MM.1S (cell line): Measurements from ENCODE around the gene NBPF26.
"Not testable (repeated sequence)": the region's sequence is repeated elsewhere in the genome, so short reads cannot be mapped to it uniquely, and the experiment has no call there.

Experiments
- DNase-seq: peaks from one replicate; pipeline ENCODE4 v3.0.0-alpha.2; 2015
- H2AFZ ChIP-seq: fragments of 300-600 bp; sonication (generic); 2 replicates; pipeline ENCODE4 v1.6.0; 2016; ENCODE audit warnings: antibody characterized with exemption, low read length
- H3F3A ChIP-seq: fragments of 300-600 bp; sonication (generic); 2 replicates; pipeline ENCODE4 v1.6.1; 2016; ENCODE audit warnings: mild to moderate bottlenecking, antibody characterized with exemption, low read length, moderate library complexity, mixed read lengths; ENCODE audit not compliant: insufficient read depth
- H3K27ac ChIP-seq: fragments of 300-600 bp; sonication (generic); 2 replicates; pipeline ENCODE4 v1.5.1; 2016; ENCODE audit warnings: mild to moderate bottlenecking, low read length
- H3K27me3 ChIP-seq: fragments of 300-600 bp; sonication (generic); replicated peaks from 2 replicates; pipeline ENCODE4 v1.6.0; 2016; ENCODE audit warnings: low read length; ENCODE audit not compliant: insufficient read depth
- H3K36me3 ChIP-seq: fragments of 300-600 bp; sonication (generic); replicated peaks from 2 replicates; pipeline ENCODE4 v1.6.1; 2016; ENCODE audit warnings: mild to moderate bottlenecking, low read length, mixed read lengths; ENCODE audit not compliant: insufficient read depth
- H3K4me1 ChIP-seq: fragments of 300-600 bp; sonication (generic); 2 replicates; pipeline ENCODE4 v1.6.1; 2016; ENCODE audit warnings: low read length, mixed read lengths
- H3K4me2 ChIP-seq: fragments of 300-600 bp; sonication (generic); 2 replicates; pipeline ENCODE4 v1.6.0; 2016; ENCODE audit warnings: low read depth, low read length
- H3K4me3 ChIP-seq: fragments of 300-600 bp; sonication (generic); 2 replicates; pipeline ENCODE4 v1.5.1; 2016; ENCODE audit warnings: low read length, mixed read lengths
- H3K79me2 ChIP-seq: fragments of 300-600 bp; sonication (generic); 2 replicates; pipeline ENCODE4 v1.6.1; 2016; ENCODE audit warnings: mixed run types, low read length, mixed read lengths
- H3K9ac ChIP-seq: fragments of 300-600 bp; sonication (generic); 2 replicates; pipeline ENCODE4 v1.6.1; 2016; ENCODE audit warnings: low read length, mixed read lengths
- H3K9me2 ChIP-seq: fragments of 300-600 bp; sonication (generic); replicated peaks from 2 replicates; pipeline ENCODE4 v1.6.1; 2016; ENCODE audit warnings: mild to moderate bottlenecking, low read length, mixed read lengths; ENCODE audit not compliant: insufficient read depth
- H3K9me3 ChIP-seq: fragments of 300-600 bp; sonication (generic); replicated peaks from 2 replicates; pipeline ENCODE4 v1.6.1; 2016; ENCODE audit warnings: mild to moderate bottlenecking, low read length, mixed read lengths; ENCODE audit not compliant: insufficient read depth
- H4K20me1 ChIP-seq: fragments of 300-600 bp; sonication (generic); 2 replicates; pipeline ENCODE4 v1.6.1; 2016; ENCODE audit warnings: mild to moderate bottlenecking, low read length, moderate library complexity, mixed read lengths; ENCODE audit not compliant: insufficient read depth

Gene NBPF26

DNA sequence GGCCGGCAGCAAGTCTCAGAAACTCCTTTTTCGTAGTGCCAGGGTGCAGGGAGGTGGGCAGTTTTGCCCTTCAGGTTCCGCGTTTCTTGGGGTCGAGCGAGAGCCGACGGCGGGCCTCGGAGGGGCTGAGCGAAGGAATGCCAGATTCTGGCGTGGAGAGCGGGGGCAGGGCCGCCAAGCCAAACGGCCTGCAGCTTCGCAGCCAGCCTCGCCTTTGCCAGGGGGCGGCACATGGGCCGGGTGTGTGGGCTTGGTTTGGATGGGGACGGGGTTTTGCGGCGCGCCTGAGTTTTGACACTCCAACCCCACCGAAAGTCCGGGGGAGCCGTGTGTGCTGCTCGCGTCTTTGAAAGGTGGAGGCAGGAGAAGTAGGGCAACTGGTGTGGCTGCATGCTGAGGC is 762 bp downstream of the NBPF26 start:
- not testable (repeated sequence) for H2AFZ ChIP-seq, H3K4me3 ChIP-seq, H3K79me2 ChIP-seq, H3K4me2 ChIP-seq, DNase-seq, H3K9me2 ChIP-seq, H3F3A ChIP-seq, H4K20me1 ChIP-seq, H3K36me3 ChIP-seq, H3K9ac ChIP-seq, H3K4me1 ChIP-seq, H3K27ac ChIP-seq, H3K27me3 ChIP-seq, H3K9me3 ChIP-seq

DNA sequence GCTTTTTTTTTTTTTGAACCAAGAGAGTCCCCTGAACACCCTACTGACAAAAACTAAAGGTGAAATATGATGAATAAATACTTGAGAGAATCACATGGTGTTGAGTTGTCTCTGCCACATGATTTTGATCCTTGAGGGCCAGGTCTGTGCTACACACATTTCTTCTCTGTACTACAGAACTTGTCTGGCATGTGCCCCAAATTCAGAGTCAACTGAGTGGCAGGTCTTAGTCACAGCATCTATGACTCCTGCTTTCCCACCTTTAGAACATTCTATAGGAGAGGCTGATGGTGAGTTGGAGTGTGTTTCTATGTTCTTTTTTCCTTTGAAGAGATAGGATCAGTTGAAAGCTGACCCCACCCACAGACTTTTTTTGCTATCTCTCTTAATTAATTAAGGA is 5.1 kb downstream of the NBPF26 start:
- not testable (repeated sequence) for DNase-seq, H3K9me3 ChIP-seq, H4K20me1 ChIP-seq, H3K9ac ChIP-seq, H3F3A ChIP-seq, H3K4me1 ChIP-seq, H3K4me3 ChIP-seq, H3K36me3 ChIP-seq, H3K27me3 ChIP-seq, H2AFZ ChIP-seq, H3K27ac ChIP-seq, H3K79me2 ChIP-seq, H3K4me2 ChIP-seq, H3K9me2 ChIP-seq

DNA sequence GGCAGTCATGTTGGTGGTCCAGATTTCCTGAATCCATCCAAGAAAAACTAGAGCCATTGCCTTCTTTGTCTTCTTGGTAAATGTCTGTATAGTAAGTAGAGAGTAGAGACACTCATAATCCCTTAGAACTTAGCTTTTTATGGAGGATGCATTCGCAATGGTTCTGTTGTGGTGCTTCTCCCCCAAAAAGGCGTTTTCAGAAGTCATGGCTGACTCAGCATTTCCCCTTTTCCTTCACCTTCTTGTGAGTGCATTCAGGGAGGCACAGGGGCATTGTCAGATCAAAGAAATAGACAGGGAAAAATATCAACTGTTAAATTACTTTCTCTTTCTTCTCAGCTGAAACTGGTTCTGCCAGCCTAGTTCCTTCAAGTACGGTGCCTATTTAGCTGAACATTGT is 45.3 kb downstream of the NBPF26 start:
- not testable (repeated sequence) for DNase-seq, H3K79me2 ChIP-seq, H3K9me2 ChIP-seq, H4K20me1 ChIP-seq, H3K27ac ChIP-seq, H3K9ac ChIP-seq, H3K9me3 ChIP-seq, H3F3A ChIP-seq, H3K4me2 ChIP-seq, H3K36me3 ChIP-seq, H3K4me1 ChIP-seq, H2AFZ ChIP-seq, H3K4me3 ChIP-seq, H3K27me3 ChIP-seq

DNA sequence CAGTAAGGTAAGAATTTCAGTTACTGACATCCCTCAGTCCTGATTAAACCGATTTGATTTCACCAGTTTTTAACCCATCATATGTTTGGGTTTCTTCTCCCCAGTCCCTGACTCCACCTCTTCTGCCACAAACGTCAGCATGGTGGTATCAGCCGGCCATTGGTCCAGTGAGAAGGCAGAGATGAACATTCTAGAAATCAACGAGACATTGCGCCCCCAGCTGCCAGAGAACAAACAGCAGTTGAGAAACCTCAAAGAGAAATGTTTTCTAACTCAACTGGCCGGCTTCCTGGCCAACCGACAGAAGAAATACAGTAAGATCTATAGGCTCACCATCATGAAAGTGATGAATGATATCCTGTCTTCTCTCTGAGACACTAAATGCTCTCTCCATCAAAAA is 81.7 kb downstream of the NBPF26 start:
- H3K9me3 ChIP-seq, H3K9me2 ChIP-seq, H3F3A ChIP-seq, H3K27ac ChIP-seq, DNase-seq, H3K36me3 ChIP-seq, H4K20me1 ChIP-seq, H2AFZ ChIP-seq, H3K4me1 ChIP-seq, H3K4me3 ChIP-seq, H3K27me3 ChIP-seq, H3K4me2 ChIP-seq, H3K79me2 ChIP-seq, H3K9ac ChIP-seq: not testable (repeated sequence)

DNA sequence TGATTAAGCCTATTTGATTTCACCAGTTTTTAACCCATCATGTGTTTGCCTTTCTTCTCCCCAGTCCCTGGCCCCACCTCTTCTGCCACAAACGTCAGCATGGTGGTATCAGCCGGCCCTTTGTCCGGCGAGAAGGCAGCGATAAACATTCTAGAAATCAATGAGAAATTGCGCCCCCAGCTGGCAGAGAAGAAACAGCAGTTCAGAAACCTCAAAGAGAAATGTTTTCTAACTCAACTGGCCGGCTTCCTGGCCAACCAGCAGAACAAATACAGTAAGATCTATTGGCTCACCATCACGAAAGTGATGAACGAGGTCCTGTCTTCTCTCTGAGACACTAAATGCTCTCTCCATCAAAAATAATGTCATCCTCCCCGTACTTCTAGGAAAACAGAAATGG is 88.1 kb downstream of the NBPF26 start:
- H3K27me3 ChIP-seq, H2AFZ ChIP-seq, H3K9me3 ChIP-seq, H3K79me2 ChIP-seq, H3K9ac ChIP-seq, H3K4me3 ChIP-seq, H3F3A ChIP-seq, DNase-seq, H3K4me1 ChIP-seq, H4K20me1 ChIP-seq, H3K4me2 ChIP-seq, H3K36me3 ChIP-seq, H3K9me2 ChIP-seq, H3K27ac ChIP-seq: not testable (repeated sequence)

DNA sequence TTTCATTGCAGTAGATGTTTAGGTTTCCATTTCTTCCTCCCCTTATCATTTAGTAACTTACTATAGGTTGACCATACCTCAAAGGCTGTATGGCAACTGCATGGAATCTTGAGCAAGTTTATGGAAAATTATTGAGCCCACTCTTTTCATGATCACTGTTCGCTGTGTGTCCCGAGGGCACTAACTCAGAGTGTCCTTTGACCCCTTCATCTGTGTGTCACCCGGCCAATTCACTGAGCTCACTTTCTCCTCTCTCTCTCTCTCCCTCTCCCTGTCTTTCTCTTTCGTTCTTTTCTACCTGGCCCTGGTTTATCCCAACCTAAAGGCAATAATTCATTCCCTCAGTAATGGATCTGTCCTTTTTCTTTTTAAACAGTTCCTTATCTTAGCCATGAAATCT is 101.3 kb downstream of the NBPF26 start:
- H2AFZ ChIP-seq, H3K4me1 ChIP-seq, H3K4me3 ChIP-seq, DNase-seq, H3K36me3 ChIP-seq, H3F3A ChIP-seq, H3K9me2 ChIP-seq, H3K27ac ChIP-seq, H3K9me3 ChIP-seq, H3K27me3 ChIP-seq, H3K4me2 ChIP-seq, H4K20me1 ChIP-seq, H3K79me2 ChIP-seq, H3K9ac ChIP-seq: not testable (repeated sequence)

DNA sequence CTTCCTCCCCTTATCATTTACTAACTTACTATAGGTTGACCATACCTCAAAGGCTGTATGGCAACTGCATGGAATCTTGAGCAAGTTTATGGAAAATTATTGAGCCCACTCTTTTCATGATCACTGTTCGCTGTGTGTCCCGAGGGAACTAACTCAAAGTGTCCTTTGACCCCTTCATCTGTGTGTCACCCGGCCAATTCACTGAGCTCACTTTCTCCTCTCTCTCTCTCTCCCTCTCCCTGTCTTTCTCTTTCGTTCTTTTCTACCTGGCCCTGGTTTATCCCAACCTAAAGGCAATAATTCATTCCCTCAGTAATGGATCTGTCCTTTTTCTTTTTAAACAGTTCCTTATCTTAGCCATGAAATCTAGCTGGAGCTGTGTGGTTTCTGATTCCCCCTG is 102.9 kb downstream of the NBPF26 start:
- H3K27ac ChIP-seq, H2AFZ ChIP-seq, H3K79me2 ChIP-seq, H4K20me1 ChIP-seq, H3K9me3 ChIP-seq, DNase-seq, H3K4me1 ChIP-seq, H3K36me3 ChIP-seq, H3K4me3 ChIP-seq, H3K9me2 ChIP-seq, H3F3A ChIP-seq, H3K9ac ChIP-seq, H3K4me2 ChIP-seq, H3K27me3 ChIP-seq: not testable (repeated sequence)

DNA sequence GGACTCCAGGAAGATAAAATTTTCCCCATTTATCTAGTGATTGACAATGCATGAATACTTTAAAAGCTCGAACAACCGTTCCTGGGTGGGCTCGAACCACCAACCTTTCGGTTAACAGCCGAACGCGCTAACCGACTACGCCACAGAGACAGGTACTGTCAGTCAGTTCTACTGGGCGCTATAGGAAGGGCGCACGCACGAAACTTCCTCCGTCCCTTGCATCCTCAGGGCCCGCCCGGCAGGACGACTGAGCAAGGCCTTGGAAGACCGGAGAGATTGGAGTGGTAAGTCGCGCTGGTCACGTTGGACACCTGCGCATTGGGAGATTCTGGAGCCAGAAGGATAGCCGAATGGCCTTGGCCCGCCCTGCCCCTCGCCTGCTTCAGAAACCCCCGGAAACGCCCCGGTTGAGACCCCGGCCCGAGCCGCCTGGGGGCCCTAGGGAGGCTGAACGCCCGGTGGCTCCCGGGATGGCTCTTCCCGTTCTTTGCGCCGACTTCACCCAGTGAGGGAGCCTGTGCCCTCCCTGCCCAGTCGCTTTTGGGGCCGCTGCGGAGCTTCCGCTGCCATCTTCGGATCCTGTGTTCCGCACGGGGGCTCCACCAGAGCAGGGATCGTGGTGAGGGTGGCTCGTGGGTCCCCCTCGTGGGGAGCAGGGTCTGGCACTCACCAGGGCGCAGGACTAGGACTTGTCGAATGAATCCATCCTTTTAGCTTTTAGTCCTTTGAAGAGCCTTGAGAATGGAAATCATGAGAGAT is 120.6 kb downstream of the NBPF26 start:
- not testable (repeated sequence) for H3K27me3 ChIP-seq, H4K20me1 ChIP-seq, DNase-seq, H3K9me3 ChIP-seq, H2AFZ ChIP-seq, H3K79me2 ChIP-seq, H3K9me2 ChIP-seq, H3K4me1 ChIP-seq, H3F3A ChIP-seq, H3K4me3 ChIP-seq, H3K9ac ChIP-seq, H3K27ac ChIP-seq, H3K36me3 ChIP-seq, H3K4me2 ChIP-seq
